GM18508 (cell line): ENCODE data around the gene ZBTB7C.

Source experiments
- ATAC-seq: cut with Tn5 transposase; IDR thresholded peaks from one replicate; pipeline ENCODE4 v1.9.1; 2021; ENCODE audit warnings: moderate number of reproducible peaks; ENCODE audit not compliant: insufficient read depth, unreplicated experiment

The ZBTB7C gene

DNA sequence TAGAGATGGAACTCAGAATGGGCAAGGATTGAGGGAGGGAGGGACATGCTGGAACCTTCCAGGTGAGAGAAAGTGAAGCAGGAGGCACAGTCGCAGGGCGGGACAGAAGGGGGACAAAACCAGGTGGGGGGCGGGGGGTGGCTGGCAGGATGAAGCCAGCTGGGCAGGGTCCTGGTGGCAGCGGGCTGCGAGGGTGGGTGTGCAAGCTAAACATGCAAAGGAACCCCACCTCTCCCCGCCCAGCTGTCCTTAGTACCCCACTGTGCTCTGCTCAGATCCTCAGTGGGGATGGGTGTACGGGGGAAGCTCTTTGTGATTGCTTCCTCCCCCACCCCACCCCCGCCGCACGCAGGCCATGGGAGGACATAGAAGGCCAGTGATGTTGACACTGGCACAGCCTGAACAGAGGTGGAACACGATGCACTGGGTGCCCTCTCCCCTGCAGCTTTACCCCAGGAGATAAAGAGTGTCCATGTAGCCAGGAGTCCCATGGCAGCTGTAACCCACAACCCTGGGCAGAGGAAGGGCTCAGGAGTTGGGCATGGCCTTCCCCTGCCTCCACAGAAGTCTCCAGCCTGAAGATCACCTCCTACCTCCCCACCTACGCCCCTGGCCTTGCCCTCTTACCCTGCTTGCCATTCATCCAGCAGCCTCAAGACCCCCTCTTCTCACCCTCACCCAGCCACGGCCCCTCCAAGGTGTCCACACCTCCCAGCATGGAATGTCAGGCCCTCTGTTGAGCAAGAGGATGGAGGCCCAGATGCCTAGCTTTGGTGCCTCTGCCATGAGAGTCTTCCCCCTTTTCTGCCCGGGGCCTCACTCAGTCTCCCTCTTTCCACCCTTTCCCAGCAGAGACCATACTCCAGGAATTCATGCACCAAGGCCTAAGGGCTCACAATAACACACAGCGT, 206.6 kb downstream of the ZBTB7C start:
- ATAC-seq, result no peak

DNA sequence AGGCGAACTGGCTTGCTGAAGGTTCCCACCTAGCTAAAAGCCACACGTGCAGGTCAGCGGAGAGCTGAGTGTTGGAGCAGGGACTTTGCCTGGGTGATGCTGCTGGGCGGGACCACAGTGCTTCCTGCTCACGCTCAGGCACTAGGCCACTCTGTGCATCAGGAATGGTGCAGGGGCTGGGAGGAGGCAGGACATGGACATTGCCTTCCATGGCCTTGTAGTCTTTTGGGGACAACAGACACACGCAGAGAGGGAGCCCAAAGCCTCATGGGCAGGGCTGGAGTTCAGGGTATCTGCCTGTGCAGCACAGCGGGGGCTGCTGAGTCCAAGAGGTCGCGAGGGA, 207.2 kb downstream of the ZBTB7C start:
- ATAC-seq, result no peak

DNA sequence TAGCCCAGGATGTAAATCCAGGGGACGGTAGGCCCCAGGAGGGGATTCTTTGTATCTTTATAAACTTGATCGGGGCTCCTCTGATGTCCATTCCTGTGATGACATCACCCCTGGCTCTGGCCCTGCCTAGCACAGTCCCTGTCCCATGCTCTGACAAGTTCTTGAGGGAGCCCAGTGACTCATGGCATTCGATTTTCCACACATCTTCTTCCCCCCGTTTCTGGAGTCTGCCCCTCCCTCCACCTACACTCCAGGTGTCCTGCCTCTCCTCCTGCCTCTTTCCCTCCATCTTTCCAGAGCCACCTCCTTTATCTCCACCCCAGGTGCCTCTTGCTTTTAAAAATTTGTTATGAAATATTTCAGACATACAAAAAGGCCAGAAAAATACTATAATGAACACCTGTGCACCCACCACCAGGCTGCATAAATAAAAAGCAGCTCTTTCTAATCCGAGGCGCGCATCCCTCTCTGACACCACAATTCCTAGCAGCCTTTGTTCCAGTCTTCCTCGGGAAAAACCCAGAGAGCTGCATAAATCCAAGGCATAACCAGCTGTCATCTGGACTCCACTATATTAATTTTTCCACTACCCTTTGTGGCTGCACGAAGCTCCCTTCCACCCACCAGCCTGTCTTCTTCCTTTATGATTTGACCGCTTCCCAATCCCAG, 207.7 kb downstream of the ZBTB7C start:
- no peak for ATAC-seq

DNA sequence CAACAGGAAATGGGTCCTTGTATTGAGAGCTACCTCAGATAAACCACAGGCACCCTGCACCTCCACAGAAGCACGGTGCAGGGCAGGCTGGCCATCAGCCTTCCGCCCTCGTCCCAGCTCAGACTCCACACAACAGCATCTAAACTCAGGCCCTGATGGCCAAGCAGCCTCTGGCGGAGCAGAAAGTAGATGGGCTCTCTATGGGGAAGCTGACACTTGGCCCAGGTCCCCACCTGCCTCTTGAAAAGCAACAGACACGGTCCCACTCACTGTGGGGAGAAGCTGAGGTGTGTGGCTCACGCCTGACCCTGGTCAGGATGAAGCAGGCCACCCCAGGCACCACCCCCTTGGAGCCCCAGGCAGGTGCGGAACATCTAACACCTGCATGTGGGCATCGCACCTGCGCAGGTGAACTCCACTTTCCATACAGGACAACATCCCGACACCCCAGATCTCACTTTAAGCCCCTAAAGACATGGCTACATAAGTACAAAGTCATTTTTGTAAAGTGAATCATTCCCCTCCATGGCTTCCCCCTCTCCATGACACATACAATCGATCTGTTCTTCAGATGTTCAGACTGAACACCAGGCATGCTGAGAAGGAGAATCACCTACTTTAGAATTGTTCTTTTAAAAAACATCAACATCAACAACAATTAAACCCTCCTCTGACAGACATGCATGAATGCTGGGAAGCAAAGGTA, 208.4 kb downstream of the ZBTB7C start:
- ATAC-seq, result no peak

DNA sequence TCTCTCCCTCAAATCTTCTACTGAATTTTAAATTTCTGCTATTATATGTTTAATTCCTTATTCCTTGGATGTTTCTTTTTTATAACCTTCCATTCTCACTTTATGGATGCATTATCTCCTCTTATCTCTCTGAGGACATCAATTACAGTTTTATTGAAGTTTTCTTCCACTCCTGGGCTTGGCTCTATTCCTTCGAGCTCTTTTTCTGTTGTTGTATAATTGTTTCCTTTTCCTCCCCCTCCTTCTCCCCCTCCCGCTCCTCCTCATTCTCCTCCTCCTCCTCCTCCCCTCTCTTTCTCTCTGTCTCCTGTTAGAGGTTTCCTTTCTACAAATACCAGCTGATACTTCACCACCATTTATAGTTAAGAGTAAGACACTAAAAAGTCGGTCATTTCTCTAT, 209.8 kb downstream of the ZBTB7C start:
- ATAC-seq, result no peak

DNA sequence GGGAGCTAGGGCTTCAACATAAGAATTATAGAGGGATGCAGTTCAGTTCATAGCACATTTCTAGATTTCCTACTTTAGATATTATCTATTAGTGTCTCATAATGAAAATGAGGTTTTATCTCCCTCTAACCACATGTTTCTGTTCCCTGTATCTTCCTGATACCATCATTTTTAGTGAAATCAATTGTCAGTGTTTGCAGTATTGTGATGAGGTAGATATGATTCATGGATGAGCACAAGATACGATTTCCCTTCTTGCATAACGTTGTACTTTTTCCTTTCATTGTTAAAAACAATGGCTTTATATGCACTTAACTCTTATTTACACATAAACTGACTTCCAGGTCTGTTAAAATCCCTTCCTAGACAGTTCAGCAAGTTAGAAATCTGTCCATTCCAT, 211.4 kb downstream of the ZBTB7C start:
- ATAC-seq, result no peak

DNA sequence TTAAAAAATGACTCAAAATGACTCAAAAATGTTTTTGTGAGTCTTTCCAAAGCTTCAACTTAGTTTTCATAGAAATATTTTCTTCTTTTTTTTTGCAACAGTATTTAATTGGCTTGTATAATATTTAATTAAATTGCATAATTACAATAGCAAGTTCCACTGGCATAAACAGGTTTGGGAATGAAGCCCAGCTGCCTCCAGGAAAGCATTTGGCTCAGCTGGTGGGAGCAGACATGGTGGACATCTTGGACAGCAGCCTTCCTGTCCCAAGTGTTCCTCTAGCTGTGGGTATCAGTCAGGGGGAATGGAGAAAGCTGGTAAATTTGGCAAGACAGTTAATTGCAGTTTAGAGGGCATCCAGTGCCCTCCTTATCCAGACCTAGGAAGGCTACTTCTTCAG, 213.4 kb downstream of the ZBTB7C start:
- no peak for ATAC-seq

DNA sequence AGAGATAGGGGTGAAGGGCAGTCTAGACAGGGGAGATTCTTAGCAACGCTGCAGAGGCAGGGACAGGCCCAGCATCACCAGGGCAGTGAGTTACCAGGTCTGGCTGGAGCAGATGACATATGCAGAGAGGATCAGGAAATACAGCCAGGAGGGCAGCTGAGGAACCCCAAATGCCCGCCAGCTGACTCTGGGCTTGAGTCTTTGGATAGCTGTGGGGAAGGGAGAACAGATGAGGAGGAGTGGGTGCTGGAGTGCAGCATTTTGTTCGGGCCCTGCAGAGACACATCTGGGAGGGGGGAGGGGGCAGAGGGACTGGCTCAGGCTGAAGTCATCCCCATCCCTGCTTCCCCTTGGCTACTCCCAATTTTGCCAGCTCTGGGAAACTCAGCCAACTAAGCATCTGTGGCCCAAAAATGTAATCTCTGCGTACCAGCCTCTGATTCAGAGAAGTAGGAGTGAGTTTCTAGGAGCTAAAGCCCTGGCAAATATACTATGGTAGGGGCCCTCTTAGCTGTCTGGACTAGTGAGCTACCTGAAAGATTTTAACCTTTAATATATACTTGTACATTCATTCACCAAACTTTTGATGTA, 214.5 kb downstream of the ZBTB7C start:
- ATAC-seq, result no peak

DNA sequence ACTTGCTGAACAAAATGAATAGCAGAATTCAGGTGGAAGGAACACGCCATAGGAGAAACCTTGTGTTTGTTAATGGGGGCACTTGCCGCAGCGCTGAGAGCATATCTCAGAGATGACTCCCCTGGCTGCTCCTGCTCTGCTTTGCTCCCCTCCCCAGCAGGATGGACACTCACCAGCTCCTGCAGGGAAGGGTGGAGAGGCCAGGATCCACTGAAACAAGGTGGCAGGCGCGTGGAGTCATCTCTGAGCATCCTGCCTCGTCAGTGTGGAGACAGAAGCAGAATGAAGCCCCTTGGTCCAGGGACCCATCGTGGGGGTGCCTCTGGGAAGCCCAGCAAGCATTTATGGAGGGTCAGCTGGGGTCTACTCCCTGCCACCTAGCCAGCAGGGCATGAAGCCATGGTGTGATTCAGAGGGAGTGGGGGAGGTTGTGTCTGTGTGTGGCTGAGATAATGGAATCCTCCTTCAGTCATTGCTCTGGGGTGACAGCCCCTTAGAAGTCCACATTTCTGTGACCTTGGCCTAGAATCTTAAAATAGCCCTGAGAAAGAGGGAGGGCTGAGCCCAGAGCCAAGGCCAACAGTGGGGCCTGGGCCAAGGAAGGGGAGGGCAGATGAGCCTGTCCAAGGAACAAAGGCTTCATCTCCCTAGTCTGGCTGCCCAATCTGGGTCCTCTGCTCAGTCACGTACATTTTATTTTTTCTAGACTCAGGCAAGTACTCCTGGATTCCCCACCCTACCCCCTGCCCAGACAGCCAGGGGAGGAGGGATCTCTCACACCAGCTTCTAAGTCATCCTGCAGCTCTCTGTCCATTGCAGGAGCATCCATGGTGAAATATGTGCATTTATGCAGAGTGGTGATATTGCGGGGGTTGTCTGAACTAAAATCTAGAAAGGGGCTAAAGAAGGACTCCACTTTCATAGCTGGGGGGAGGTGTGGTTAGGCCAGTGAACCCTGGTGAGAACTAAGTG, 215.4 kb downstream of the ZBTB7C start:
- no peak for ATAC-seq

DNA sequence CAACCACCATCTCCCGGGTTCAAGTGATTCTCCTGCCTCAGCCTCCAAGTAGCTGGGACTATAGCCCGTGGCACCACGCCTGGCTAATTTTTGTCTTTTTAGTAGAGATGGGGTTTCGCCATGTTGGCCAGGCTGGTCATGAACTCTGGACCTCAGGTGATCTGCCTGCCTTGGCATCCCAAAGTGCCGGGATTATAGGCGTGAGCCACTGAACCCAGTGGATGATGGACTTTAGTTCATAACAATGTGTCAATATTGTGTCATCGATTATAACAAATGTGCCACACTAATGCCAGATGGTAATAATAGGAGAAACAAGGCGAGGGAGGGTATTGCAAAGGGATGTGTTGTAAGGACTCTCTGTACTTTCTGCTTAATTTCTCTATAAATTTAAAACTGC, 216.6 kb downstream of the ZBTB7C start:
- ATAC-seq, result no peak

DNA sequence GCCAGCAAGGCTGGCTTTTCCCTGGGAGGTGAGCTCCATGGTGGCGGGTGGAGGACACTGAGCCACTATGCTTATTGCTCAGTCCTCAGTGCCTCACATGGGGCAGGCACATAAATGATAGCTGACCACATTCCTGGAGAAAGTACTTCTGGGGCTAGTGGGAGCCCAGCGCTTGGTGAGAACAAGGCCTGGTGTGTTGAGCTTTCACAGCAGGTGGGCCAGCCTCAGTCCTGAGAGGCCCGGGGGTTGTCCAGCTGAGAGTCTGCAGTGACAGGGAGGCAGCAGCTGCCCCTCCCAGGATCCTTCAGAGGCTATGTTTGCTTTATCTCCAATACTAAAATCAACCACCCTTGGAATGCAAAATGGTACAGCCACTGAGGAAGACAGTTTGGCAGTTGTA, 217.7 kb downstream of the ZBTB7C start:
- no peak for ATAC-seq

DNA sequence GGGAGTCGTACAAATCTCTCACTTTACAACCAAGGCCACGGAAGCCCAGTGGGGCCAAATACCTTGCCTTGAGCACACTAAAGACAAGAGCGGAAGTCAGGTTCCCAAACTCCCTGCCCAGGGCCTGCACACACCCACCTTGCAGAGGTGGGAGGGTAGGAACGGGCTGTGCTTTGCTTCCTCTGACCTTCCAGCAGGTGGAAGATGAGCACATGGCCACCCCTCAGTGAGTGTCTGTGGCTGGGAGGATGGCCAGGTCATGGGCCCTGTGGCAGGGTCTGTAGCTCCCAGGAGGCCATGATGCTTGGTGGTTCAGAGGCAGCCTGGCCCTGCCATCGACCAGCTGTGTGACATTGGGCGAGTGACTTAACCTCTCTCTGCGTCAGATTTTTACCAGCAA, 218.2 kb downstream of the ZBTB7C start:
- ATAC-seq, result no peak

DNA sequence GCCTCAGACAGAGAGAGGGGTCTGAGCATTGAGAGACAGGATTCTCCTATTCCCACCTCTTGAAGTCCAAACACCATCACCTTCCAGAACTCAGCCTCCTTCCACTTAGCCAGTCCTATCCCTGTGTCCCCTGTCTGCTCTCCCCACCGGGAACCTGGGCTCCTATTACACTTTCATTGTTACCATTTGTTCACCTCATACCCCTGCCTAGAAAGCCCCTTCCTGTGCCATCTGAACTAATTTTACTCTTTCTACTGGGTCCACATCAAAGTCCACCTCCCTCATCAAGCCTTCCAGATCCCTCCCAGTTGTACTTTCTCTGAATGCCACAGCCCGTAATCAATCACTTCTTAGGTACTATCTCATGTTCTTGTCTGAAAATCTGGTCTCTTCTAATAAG, 220.6 kb downstream of the ZBTB7C start:
- ATAC-seq, result no peak

DNA sequence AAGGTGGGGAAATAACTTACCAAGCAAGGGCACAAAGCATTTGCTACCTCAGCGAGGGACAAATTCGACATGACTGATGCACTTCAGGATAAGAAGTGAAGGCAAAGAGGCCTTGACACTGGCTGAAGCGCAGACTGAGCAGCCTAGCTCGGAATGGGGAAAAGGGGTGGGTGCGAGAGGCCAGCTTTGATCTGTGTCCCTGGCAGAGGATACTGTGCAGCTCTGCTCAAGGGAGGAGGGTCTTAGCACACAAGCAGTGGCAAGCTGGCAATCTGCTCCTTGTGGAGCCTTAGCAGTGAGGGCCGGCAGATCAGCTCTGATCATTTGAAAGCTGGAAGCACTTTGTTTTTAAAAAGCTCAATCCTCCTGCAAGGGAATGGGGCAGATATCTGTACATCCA, 222.3 kb downstream of the ZBTB7C start:
- ATAC-seq, result no peak

DNA sequence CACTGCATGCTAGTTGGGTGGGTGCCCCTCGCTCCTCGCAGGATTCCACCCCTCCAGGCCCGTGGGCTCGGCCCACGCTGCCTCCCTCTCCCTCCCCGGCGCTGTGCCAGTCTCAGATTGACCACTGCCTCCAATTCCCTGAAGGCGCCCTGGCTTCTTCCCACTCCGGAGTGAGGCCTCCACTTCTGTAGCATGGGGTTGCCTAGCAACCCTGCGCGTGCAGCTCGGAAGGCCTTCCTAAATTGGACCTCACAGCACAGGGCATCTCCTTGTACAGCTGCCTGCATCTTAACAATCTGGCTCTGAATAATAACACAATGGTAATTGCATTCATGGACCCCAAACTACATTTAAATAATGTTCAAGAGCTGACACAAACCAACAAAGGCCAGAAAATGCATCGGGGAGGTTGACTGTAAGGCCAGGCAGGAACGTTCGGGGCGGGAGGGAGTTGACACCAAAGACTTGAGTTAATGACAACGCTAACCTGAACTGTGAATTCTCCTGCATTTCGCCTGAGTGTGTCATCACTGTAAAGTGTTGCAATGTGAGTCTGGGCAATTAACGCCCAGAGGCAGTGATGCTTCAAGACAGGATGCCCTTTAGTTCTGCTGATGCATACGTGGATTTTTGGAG, 222.9 kb downstream of the ZBTB7C start:
- ATAC-seq, result no peak

DNA sequence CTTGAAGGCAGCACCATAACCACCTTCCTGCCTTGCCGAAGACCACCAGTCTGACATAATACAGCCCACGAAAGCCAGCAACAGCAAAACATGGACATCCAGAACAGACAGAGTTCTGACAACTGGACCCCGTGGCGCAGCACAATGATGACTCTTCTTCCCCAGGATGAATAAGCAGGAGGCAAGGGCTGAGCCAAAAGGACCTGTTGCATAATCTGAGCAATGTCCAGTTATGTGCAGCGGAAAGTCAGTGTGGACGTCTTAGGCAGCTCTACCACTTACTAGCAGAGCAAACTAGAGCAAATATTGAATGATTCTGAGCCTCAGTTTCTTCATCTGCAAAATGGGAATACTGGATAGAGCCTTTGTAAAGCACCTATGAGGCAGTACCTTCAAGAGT, 225.1 kb downstream of the ZBTB7C start:
- ATAC-seq, result no peak

DNA sequence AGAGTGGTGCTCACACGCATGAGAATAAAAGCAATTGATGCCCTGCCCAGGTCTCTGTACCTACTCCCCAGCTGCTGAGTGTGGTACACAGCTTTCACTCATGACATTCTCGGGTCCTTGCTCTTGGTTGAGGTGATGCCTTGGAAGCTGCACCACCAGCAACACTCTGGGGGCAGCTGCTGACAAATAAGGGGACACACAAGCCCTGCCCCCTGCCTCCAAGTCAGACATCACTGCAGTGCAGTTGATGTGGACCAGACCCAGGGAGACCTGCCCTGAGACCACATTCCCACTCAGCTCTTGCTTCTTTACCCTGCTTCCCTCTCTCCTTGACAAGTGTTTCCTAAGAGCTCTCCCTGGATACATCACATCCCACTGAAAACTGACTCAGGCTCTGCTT, 225.6 kb downstream of the ZBTB7C start:
- ATAC-seq, result no peak

DNA sequence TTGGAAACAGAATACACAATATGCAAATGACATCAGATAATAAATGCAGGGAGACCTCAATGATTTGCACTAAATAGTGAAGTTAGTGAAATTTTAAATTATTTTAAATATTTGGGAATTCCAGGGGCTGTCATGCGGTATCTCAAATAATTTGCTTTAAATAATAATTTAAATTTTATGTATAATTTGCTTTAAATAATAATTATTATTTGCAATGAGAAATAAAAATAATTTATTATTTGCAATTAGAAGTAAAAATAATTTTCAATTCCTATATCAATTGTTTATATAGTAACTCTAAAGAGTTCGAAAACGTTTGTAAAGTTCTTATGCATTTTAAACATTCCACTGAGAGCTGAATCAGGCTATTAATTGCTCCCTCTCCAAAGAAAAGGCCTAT, 226.4 kb downstream of the ZBTB7C start:
- no peak for ATAC-seq

DNA sequence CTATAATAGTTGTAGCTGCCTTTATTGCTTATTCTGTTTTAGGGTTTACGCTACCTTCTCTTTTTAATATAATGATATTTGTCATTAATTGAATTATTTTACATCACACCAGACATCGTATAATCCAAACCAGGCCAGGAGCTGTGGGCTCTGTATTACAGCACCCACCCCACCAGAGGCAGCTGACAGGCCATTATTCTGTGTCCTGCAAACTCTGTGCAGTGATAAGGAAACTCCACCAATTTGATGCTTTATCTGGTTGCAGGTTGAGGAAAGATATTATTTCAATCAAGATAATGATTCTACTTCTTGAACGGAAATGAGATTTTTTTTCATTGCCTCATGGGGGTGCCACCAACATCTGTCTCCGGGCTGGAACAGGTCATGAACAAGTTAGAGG, 227.3 kb downstream of the ZBTB7C start:
- no peak for ATAC-seq
